Endothelial cell (in vitro differentiated cells): ENCODE measurements around the gene TSPEAR. TPM values are rescaled to one million over a fixed set of nuclear protein-coding genes. Genes with fewer than 3 reads are reported as not detected.

Source experiments
- DNase-seq: peaks from one replicate; pipeline ENCODE4 v3.0.0; 2021; ENCODE audit warnings: low spot score
- H3K27ac Mint-ChIP-seq: one replicate; pipeline ENCODE4 v1.8.0; 2021; ENCODE audit warnings: mixed read lengths, inconsistent platforms; ENCODE audit not compliant: unreplicated experiment
- H3K27me3 Mint-ChIP-seq: one replicate; pipeline ENCODE4 v1.8.0; 2021; ENCODE audit warnings: mild to moderate bottlenecking, moderate library complexity, mixed read lengths, inconsistent platforms; ENCODE audit not compliant: unreplicated experiment
- H3K36me3 Mint-ChIP-seq: one replicate; pipeline ENCODE4 v1.8.0; 2021; ENCODE audit warnings: mild to moderate bottlenecking, low read depth, mixed read lengths, inconsistent platforms; ENCODE audit not compliant: unreplicated experiment
- H3K4me1 Mint-ChIP-seq: one replicate; pipeline ENCODE4 v1.8.0; 2021; ENCODE audit warnings: mild to moderate bottlenecking, mixed read lengths, inconsistent platforms; ENCODE audit not compliant: unreplicated experiment
- H3K4me3 Mint-ChIP-seq: one replicate; pipeline ENCODE4 v1.8.0; 2021; ENCODE audit warnings: mild to moderate bottlenecking, mixed read lengths, inconsistent platforms; ENCODE audit not compliant: unreplicated experiment
- H3K9me3 Mint-ChIP-seq: one replicate; pipeline ENCODE4 v1.8.0; 2021; ENCODE audit warnings: mixed read lengths, inconsistent platforms; ENCODE audit not compliant: unreplicated experiment
- CTCF ChIP-seq: fragments of 200-600 bp; sonication (generic); IDR thresholded peaks from one replicate; pipeline ENCODE4 v1.5.0; 2021; ENCODE audit warnings: antibody characterized with exemption; ENCODE audit not compliant: unreplicated experiment
- total RNA-seq: library from RNA; stranded (reverse); fragmentation: NEBNext Ultra II Directional; extraction: Animal tissue kit (Norgen Biotek cat#: 25700); gene quantifications from one replicate; pipeline ENCODE4 v1.2.1, GENCODE V29; 2021; ENCODE audit not compliant: unreplicated experiment

The TSPEAR gene
- total RNA-seq, 1 donor from 2014 or later: not detected

- Mint-ChIP-seq H3K9me3 (no peaks in the 10 kb centered on the region), H3K36me3 (peaks cover 7% of the 10 kb centered on the region), H3K27ac (no peak overlapping the region), H3K4me3 (no peak overlapping the region), H3K27me3 (peaks cover 3% of the 10 kb centered on the region), H3K4me1 (no peaks in the 10 kb centered on the region)
- no peak for TF ChIP-seq CTCF
- DNase-seq: no peak
These were observed 17.3 kb upstream of the TSPEAR start for GRCh38 chr21:44728716-44729115.

- no peaks in the 10 kb centered on the region for H3K4me1 Mint-ChIP-seq
- peaks cover 7% of the 10 kb centered on the region for H3K36me3 Mint-ChIP-seq
These were observed 16.4 kb upstream of the TSPEAR start for GRCh38 chr21:44727757-44728156.

GRCh38 chr21:44727321-44727720, 15.9 kb upstream of the TSPEAR start:
- peaks cover 3% of the 10 kb centered on the region for H3K27me3 Mint-ChIP-seq
- H3K9me3 Mint-ChIP-seq: no peaks in the 10 kb centered on the region
- no peak overlapping the region for H3K27ac Mint-ChIP-seq
- H3K4me3 Mint-ChIP-seq: no peak overlapping the region
- TF ChIP-seq CTCF: no peak
- peaks cover 7% of the 10 kb centered on the region for H3K36me3 Mint-ChIP-seq
- H3K4me1 Mint-ChIP-seq: no peaks in the 10 kb centered on the region
- DNase-seq: no peak

More at GRCh38 chr21:44727757-44728156, 16.4 kb upstream of the TSPEAR start:
- no peak overlapping the region for H3K4me3 Mint-ChIP-seq
- no peak overlapping the region for H3K27ac Mint-ChIP-seq
- peaks cover 3% of the 10 kb centered on the region for H3K27me3 Mint-ChIP-seq
- no peak for TF ChIP-seq CTCF
- no peaks in the 10 kb centered on the region for H3K9me3 Mint-ChIP-seq
- DNase-seq: no peak

GRCh38 chr21:44726826-44727225, 15.5 kb upstream of the TSPEAR start:
- Mint-ChIP-seq H3K4me3 (no peak overlapping the region), H3K27ac (no peak overlapping the region), H3K9me3 (no peaks in the 10 kb centered on the region), H3K36me3 (peaks cover 4% of the 10 kb centered on the region), H3K4me1 (no peaks in the 10 kb centered on the region), H3K27me3 (peaks cover 3% of the 10 kb centered on the region)
- TF ChIP-seq CTCF: no peak
- no peak for DNase-seq

- DNase-seq: no peak
- Mint-ChIP-seq H3K27ac (no peak overlapping the region), H3K36me3 (no peaks in the 10 kb centered on the region), H3K4me3 (no peak overlapping the region), H3K27me3 (peaks cover 4% of the 10 kb centered on the region), H3K9me3 (no peaks in the 10 kb centered on the region), H3K4me1 (no peaks in the 10 kb centered on the region)
- no peak for TF ChIP-seq CTCF
These were observed 13.6 kb upstream of the TSPEAR start for GRCh38 chr21:44724926-44725325.
